IMR-90 (cell line): ENCODE data around the gene KCTD10. TPM values are rescaled to one million over a fixed set of nuclear protein-coding genes. Genes with fewer than 3 reads are reported as not detected.

ENCODE experiments used
- ATAC-seq: fragments of 200-7000 bp; cut with Tn5 transposase; 2 replicates; pipeline ENCODE4 v1.9.1; 2020; ENCODE audit warnings: low read depth, mild to moderate bottlenecking, moderate library complexity
- BruUV-seq: library from RNA; stranded (reverse); fragments of 400-500 nt; replicated peaks from 2 replicates; lab custom pipeline; 2021; lab: Mats Ljungman, UMichigan
- CTCF ChIA-PET: fragments of 300-600 bp; formaldehyde crosslinking; extraction: SDS; loops from one replicate; lab custom pipeline; 2021; ENCODE audit warnings: antibody characterized with exemption; lab: Yijun Ruan, JAX
- POLR2A ChIA-PET: fragments of 300-600 bp; sonication (Branson Sonifier 250); formaldehyde crosslinking; loops from one replicate; lab custom pipeline; 2022; ENCODE audit warnings: antibody characterized with exemption; ENCODE audit not compliant: unreplicated experiment; lab: Charles Lee
- DNase-seq: peaks from one replicate; pipeline ENCODE4 v3.0.0; 2013
- H2AFZ ChIP-seq: replicated peaks from 2 replicates; pipeline ENCODE3; 2013; ENCODE audit warnings: low read length, mild to moderate bottlenecking; ENCODE audit not compliant: poor library complexity
- H2AK5ac ChIP-seq: 2 replicates; pipeline ENCODE4 v1.6.1; 2013; ENCODE audit warnings: low read depth, low read length, inconsistent platforms
- H2AK9ac ChIP-seq: replicated peaks from 2 replicates; pipeline ENCODE3; 2013; ENCODE audit warnings: mild to moderate bottlenecking, low read depth, low read length, moderate library complexity; ENCODE audit not compliant: poor library complexity
- H2BK120ac ChIP-seq: 2 replicates; pipeline ENCODE4 v1.6.1; 2013; ENCODE audit warnings: low read depth, low read length, inconsistent platforms
- H2BK15ac ChIP-seq: 3 replicates; pipeline ENCODE4 v1.6.1; 2013; ENCODE audit warnings: low read depth, low read length, inconsistent platforms
- H2BK20ac ChIP-seq: 2 replicates; pipeline ENCODE4 v1.6.1; 2013; ENCODE audit warnings: low read depth, mild to moderate bottlenecking, inconsistent platforms, low read length, moderate library complexity
- H2BK5ac ChIP-seq: 2 replicates; pipeline ENCODE4 v1.6.1; 2013; ENCODE audit warnings: mild to moderate bottlenecking, low read depth, low read length, inconsistent platforms; ENCODE audit not compliant: poor library complexity, severe bottlenecking
- H3K14ac ChIP-seq: replicated peaks from 2 replicates; pipeline ENCODE4 v1.6.1; 2013; ENCODE audit warnings: low read depth, low read length, inconsistent platforms
- H3K18ac ChIP-seq: 2 replicates; pipeline ENCODE4 v1.6.1; 2013; ENCODE audit warnings: low read depth, low read length, control low read depth
- H3K23ac ChIP-seq: 2 replicates; pipeline ENCODE4 v1.6.1; 2013; ENCODE audit warnings: low read depth, low read length, inconsistent platforms
- H3K27ac ChIP-seq: 2 replicates; pipeline ENCODE4 v1.5.1; 2013; ENCODE audit warnings: mild to moderate bottlenecking, control low read depth, low read length; ENCODE audit not compliant: insufficient read depth
- H3K27me3 ChIP-seq: 2 replicates; pipeline ENCODE4 v1.6.1; 2013; ENCODE audit warnings: low read length; ENCODE audit not compliant: control insufficient read depth, insufficient read depth
- H3K36me3 ChIP-seq: 2 replicates; pipeline ENCODE4 v1.6.1; 2013; ENCODE audit warnings: low read length, mixed read lengths; ENCODE audit not compliant: control insufficient read depth, insufficient read depth
- H3K4ac ChIP-seq: 2 replicates; pipeline ENCODE4 v1.6.1; 2013; ENCODE audit warnings: low read depth, low read length, inconsistent platforms
- H3K4me1 ChIP-seq: 2 replicates; pipeline ENCODE4 v1.6.1; 2013; ENCODE audit warnings: low read length, mixed read lengths; ENCODE audit not compliant: control insufficient read depth, insufficient read depth
- H3K4me2 ChIP-seq: 2 replicates; pipeline ENCODE4 v1.6.1; 2013; ENCODE audit warnings: low read depth, mild to moderate bottlenecking, control low read depth, low read length, moderate library complexity
- H3K4me3 ChIP-seq: 2 replicates; pipeline ENCODE4 v1.5.1; 2013; ENCODE audit warnings: low read depth, mild to moderate bottlenecking, control low read depth, low read length, moderate library complexity; ENCODE audit not compliant: insufficient read depth
- H3K56ac ChIP-seq: 2 replicates; pipeline ENCODE4 v1.6.1; 2013; ENCODE audit warnings: low read length, inconsistent platforms; ENCODE audit not compliant: insufficient read depth; ENCODE audit errors: extremely low read depth
- H3K79me1 ChIP-seq, 2 experiments: 2 replicates each; pipeline ENCODE4 v1.6.1; 2013; ENCODE audit warnings: low read length in 2 of 2, inconsistent platforms in 1 of 2, low read depth in 1 of 2
- H3K9ac ChIP-seq: 2 replicates; pipeline ENCODE4 v1.6.1; 2013; ENCODE audit warnings: low read depth, low read length, control low read depth
- H3K9me1 ChIP-seq: 2 replicates; pipeline ENCODE4 v1.6.1; 2013; ENCODE audit warnings: low read length, inconsistent platforms; ENCODE audit not compliant: insufficient read depth
- H3K9me3 ChIP-seq: 2 replicates; pipeline ENCODE4 v1.6.1; 2013; ENCODE audit warnings: low read length; ENCODE audit not compliant: control insufficient read depth, insufficient read depth
- H4K20me1 ChIP-seq: 2 replicates; pipeline ENCODE4 v1.6.1; 2013; ENCODE audit warnings: low read length, inconsistent platforms; ENCODE audit not compliant: insufficient read depth
- H4K5ac ChIP-seq: 2 replicates; pipeline ENCODE4 v1.6.1; 2013; ENCODE audit warnings: mild to moderate bottlenecking, low read depth, low read length, control low read depth
- H4K8ac ChIP-seq, 2 experiments: 2 replicates each; pipeline ENCODE4 v1.6.1; 2013; ENCODE audit warnings: low read depth in 2 of 2, low read length in 2 of 2, control low read depth in 1 of 2, inconsistent platforms in 1 of 2
- H4K91ac ChIP-seq: 2 replicates; pipeline ENCODE4 v1.6.1; 2013; ENCODE audit warnings: low read depth, low read length, inconsistent platforms; ENCODE audit not compliant: insufficient read depth
- BHLHE40 ChIP-seq: fragments of 150-350 bp; IDR thresholded peaks from 2 replicates; pipeline ENCODE4 v1.6.1; 2016; ENCODE audit warnings: mild to moderate bottlenecking, low read depth, low read length
- CHD1 ChIP-seq: IDR thresholded peaks from 2 replicates; pipeline ENCODE4 v1.6.1; 2012; ENCODE audit warnings: low read depth, low read length, improper control_type of control experiment
- CTCF ChIP-seq: conservative IDR thresholded peaks from 2 replicates; pipeline ENCODE4 v1.5.1; 2012; ENCODE audit warnings: mild to moderate bottlenecking, low read depth, low read length, improper control_type of control experiment
- FOS ChIP-seq: fragments of 150-350 bp; IDR thresholded peaks from 2 replicates; pipeline ENCODE4 v1.6.1; 2016; ENCODE audit warnings: low read depth, low read length
- MAFK ChIP-seq: IDR thresholded peaks from 2 replicates; pipeline ENCODE4 v1.6.1; 2012; ENCODE audit warnings: low read depth, low read length, improper control_type of control experiment
- MAZ ChIP-seq: IDR thresholded peaks from 2 replicates; pipeline ENCODE4 v1.6.1; 2012; ENCODE audit warnings: low read depth, mild to moderate bottlenecking, low read length, improper control_type of control experiment, moderate library complexity, borderline replicate concordance
- NFE2L2 ChIP-seq: fragments of 150-350 bp; IDR thresholded peaks from 2 replicates; pipeline ENCODE4 v1.6.1; 2016; ENCODE audit warnings: low read depth, mild to moderate bottlenecking, low read length
- POLR2A ChIP-seq: IDR thresholded peaks from 2 replicates; pipeline ENCODE4 v1.6.1; 2012; ENCODE audit warnings: mild to moderate bottlenecking, low read depth, low read length
- RAD21 ChIP-seq: IDR thresholded peaks from 2 replicates; pipeline ENCODE4 v1.6.1; 2012; ENCODE audit warnings: low read length, improper control_type of control experiment
- RFX5 ChIP-seq: IDR thresholded peaks from 2 replicates; pipeline ENCODE4 v1.8.0; 2012; ENCODE audit warnings: low read depth, mild to moderate bottlenecking, low read length, moderate library complexity
- SMC3 ChIP-seq: fragments of 150-350 bp; IDR thresholded peaks from 2 replicates; pipeline ENCODE4 v1.6.1; 2016; ENCODE audit warnings: low read depth, mild to moderate bottlenecking, antibody characterized with exemption, low read length, moderate library complexity
- WGBS, 2 experiments: methylation state at CpG; one replicate each; pipeline versions ENCODE4 v1.1.5 to v1.1.7; 2013; ENCODE audit warnings: missing lambda C conversion rate in 2 of 2; ENCODE audit not compliant: insufficient read length in 1 of 2; ENCODE audit errors: extremely low coverage in 2 of 2; 5-methylcytosine and 5-hydroxymethylcytosine counted together
- dilution Hi-C: fragments of 300-500 bp; cut with HindIII; formaldehyde crosslinking; loops from one replicate; pipeline ENCODE4 v1.14.3; 2018; ENCODE audit warnings: low sequenced_read_pairs; ENCODE audit not compliant: unreplicated experiment
- in situ Hi-C: fragments of 300-500 bp; cut with MboI; formaldehyde crosslinking; loops from 3 replicates; pipeline ENCODE4 v1.14.3; 2019; ENCODE audit warnings: low sequenced_read_pairs, inconsistent platforms, mixed read lengths
- intact Hi-C: fragments of 100-400 bp; cut with micrococcal nuclease; formaldehyde crosslinking; loops from 2 replicates; pipeline ENCODE4 v1.10.0; 2022
- polyA plus RNA-seq, 3 experiments: library from polyadenylated mRNA; depleted of rRNA; stranded (reverse); fragments of >200 nt; gene quantifications; 2 replicates each; pipeline ENCODE4 v1.2.3, GENCODE V29; 2012; ENCODE audit warnings: low replicate concordance in 1 of 3
- total RNA-seq: library from RNA; depleted of rRNA; stranded (reverse); fragments of >200 nt; gene quantifications from 2 replicates; pipeline ENCODE4 v1.2.3, GENCODE V29; 2012
- TF ChIP-seq, protein P1 (sequence below): fragments of 150-350 bp; IDR thresholded peaks from 2 replicates; pipeline ENCODE4 v1.6.1; 2017; ENCODE audit warnings: mild to moderate bottlenecking, antibody characterized with exemption, low read length, low read depth
- TF ChIP-seq, protein P2 (sequence below): fragments of 150-350 bp; IDR thresholded peaks from 2 replicates; pipeline ENCODE4 v1.6.1; 2016; ENCODE audit warnings: low read depth, mild to moderate bottlenecking, low read length, moderate library complexity, borderline replicate concordance

Gene KCTD10
- total and polyA plus RNA-seq, 2 of the 4 experiments (the other 2 are of a cell fraction) = 72.1 to 88.4 TPM

DNA sequence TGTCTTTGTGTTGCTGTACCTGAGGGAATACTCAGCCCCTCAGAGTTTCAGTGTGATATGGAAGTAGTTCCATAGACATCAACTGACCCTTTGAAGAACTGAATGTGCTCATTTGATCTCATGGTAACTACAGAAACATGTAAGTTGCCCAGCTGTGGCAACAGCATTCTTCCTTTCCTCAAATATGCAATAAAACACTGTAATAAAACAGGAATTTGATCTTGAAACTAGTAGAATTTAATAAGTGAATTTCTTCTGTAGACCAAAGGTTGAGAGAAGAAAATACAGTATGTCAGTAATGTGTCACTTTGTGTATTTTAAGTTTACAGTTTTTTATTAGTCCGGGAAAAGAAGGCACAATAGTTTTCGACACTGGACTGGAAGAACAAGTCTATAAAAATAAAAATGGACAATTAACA lies 31.9 kb downstream of the KCTD10 start:
- peak overlapping the region; percentile 57 for H2BK5ac ChIP-seq
- peaks cover 34% of the 10 kb centered on the region for H3K36me3 ChIP-seq
- H2AK9ac ChIP-seq = no peak overlapping the region
- WGBS, 2 experiments = no CpG with 5 or more reads among the region's 2 CpGs
- H3K9me1 ChIP-seq = peaks cover 19% of the 10 kb centered on the region
- no peak overlapping the region for H3K4me2 ChIP-seq
- H4K8ac ChIP-seq = no peak overlapping the region
- TF ChIP-seq CTCF (no peak), CHD1 (no peak), FOS (no peak), MAFK (no peak), BHLHE40 (no peak), NFE2L2 (no peak), RFX5 (no peak), RAD21 (no peak), SMC3 (no peak), POLR2A (no peak), MAZ (no peak)
- TF ChIP-seq, protein P1, sequence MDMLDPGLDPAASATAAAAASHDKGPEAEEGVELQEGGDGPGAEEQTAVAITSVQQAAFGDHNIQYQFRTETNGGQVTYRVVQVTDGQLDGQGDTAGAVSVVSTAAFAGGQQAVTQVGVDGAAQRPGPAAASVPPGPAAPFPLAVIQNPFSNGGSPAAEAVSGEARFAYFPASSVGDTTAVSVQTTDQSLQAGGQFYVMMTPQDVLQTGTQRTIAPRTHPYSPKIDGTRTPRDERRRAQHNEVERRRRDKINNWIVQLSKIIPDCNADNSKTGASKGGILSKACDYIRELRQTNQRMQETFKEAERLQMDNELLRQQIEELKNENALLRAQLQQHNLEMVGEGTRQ = no peak
- TF ChIP-seq, protein P2, sequence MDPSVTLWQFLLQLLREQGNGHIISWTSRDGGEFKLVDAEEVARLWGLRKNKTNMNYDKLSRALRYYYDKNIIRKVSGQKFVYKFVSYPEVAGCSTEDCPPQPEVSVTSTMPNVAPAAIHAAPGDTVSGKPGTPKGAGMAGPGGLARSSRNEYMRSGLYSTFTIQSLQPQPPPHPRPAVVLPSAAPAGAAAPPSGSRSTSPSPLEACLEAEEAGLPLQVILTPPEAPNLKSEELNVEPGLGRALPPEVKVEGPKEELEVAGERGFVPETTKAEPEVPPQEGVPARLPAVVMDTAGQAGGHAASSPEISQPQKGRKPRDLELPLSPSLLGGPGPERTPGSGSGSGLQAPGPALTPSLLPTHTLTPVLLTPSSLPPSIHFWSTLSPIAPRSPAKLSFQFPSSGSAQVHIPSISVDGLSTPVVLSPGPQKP = no peak
- no peak overlapping the region for H2BK120ac ChIP-seq
- BruUV-seq = no TSS peak
- no peak overlapping the region for H3K4me3 ChIP-seq
- dilution Hi-C loops = no loop called here
- DNase-seq (peak; percentile 61), ATAC-seq (peak; percentile 30; the same call in 1 of the 2 replicates)
- no peak overlapping the region for H2AK5ac ChIP-seq
- peaks cover 10% of the 10 kb centered on the region for H3K4me1 ChIP-seq
- H2BK15ac ChIP-seq = no peak overlapping the region
- H4K20me1 ChIP-seq = peaks cover 30% of the 10 kb centered on the region
- H3K14ac ChIP-seq = no peak overlapping the region
- H3K79me1 ChIP-seq = peaks cover 27 to 59% of the 10 kb centered on the region in 2 experiments
- intact Hi-C loops = no loop called here
- H4K91ac ChIP-seq = no peak overlapping the region
- H3K27me3 ChIP-seq = no peaks in the 10 kb centered on the region
- ChIA-PET CTCF (interaction anchor here (1.0 kb wide), 1 partner anchor 17 kb away, joined by 4 read pairs; no protein-coding TSS in a partner anchor), POLR2A (no interaction called here)
- H3K56ac ChIP-seq = no peak overlapping the region
- no peak overlapping the region for H2AFZ ChIP-seq
- no peaks in the 10 kb centered on the region for H3K9me3 ChIP-seq
- H3K23ac ChIP-seq = no peak overlapping the region; the same call in 1 of the 2 replicates
- in situ Hi-C loops = no loop called here
- no peak overlapping the region for H3K27ac ChIP-seq
- no peak overlapping the region for H2BK20ac ChIP-seq
- H3K9ac ChIP-seq = no peak overlapping the region
- no peak overlapping the region for H3K4ac ChIP-seq
- no peak overlapping the region for H3K18ac ChIP-seq
- H4K5ac ChIP-seq = peak overlapping the region; percentile 22; the same call in 1 of the 2 replicates
